ENCODE results near the gene SDHAF2.
"Not testable (repeated sequence)": the region's sequence is repeated elsewhere in the genome, so short reads cannot be mapped to it uniquely, and the experiment has no call there.

The SDHAF2 gene

GRCh38 chr11:61429691-61430582 lies at the start of gene SDHAF2, which contains the start of gene CPSF7:
SDHAF2 (plus strand) TSS chr11:61430124; CDS start chr11:61430147, 23 bp downstream.
CPSF7 (minus strand) TSS chr11:61429975; CDS start chr11:61429235, 740 bp downstream.
- DNase-seq (ENCODE audit: low read depth in 1 of 2, low spot score in 1 of 2): peak; percentile 94 to 99

GRCh38 chr11:61380884-61381283 lies 49.0 kb upstream of the SDHAF2 start:
- no peak for DNase-seq (ENCODE audit: low read depth in 1 of 2, low spot score in 1 of 2)

- DNase-seq (ENCODE audit: low read depth in 1 of 2, low spot score in 1 of 2): not testable (repeated sequence)
Observed at GRCh38 chr11:61383859-61384258, 46.1 kb upstream of the SDHAF2 start.

- no peak for DNase-seq (ENCODE audit: low read depth in 1 of 2, low spot score in 1 of 2)
Observed at GRCh38 chr11:61384271-61385242, 45.4 kb upstream of the SDHAF2 start.

- DNase-seq (ENCODE audit: low read depth in 1 of 2, low spot score in 1 of 2): no peak
Observed at GRCh38 chr11:61390161-61390560, 39.8 kb upstream of the SDHAF2 start.

- no peak for DNase-seq (ENCODE audit: low read depth in 1 of 2, low spot score in 1 of 2)
Observed at GRCh38 chr11:61392981-61393595, 36.8 kb upstream of the SDHAF2 start.

GRCh38 chr11:61401173-61401572 lies 28.8 kb upstream of the SDHAF2 start:
- DNase-seq (ENCODE audit: low read depth in 1 of 2, low spot score in 1 of 2): no peak

- DNase-seq (ENCODE audit: low read depth in 1 of 2, low spot score in 1 of 2): no peak
Observed at GRCh38 chr11:61401573-61401972, 28.4 kb upstream of the SDHAF2 start.

GRCh38 chr11:61403658-61404057 lies 26.3 kb upstream of the SDHAF2 start:
- no peak for DNase-seq (ENCODE audit: low read depth in 1 of 2, low spot score in 1 of 2)

- DNase-seq (ENCODE audit: low read depth in 1 of 2, low spot score in 1 of 2): no peak
Observed at GRCh38 chr11:61404103-61404502, 25.8 kb upstream of the SDHAF2 start.

- no peak for DNase-seq (ENCODE audit: low read depth in 1 of 2, low spot score in 1 of 2)
Observed at GRCh38 chr11:61404641-61405040, 25.3 kb upstream of the SDHAF2 start.

- DNase-seq (ENCODE audit: low read depth in 1 of 2, low spot score in 1 of 2): no peak
Observed at GRCh38 chr11:61406067-61406466, 23.9 kb upstream of the SDHAF2 start.

GRCh38 chr11:61406991-61407728 lies 22.8 kb upstream of the SDHAF2 start:
- DNase-seq (ENCODE audit: low read depth in 1 of 2, low spot score in 1 of 2): no peak

- no peak for DNase-seq (ENCODE audit: low read depth in 1 of 2, low spot score in 1 of 2)
Observed at GRCh38 chr11:61411589-61411988, 18.3 kb upstream of the SDHAF2 start.

- DNase-seq (ENCODE audit: low read depth in 1 of 2, low spot score in 1 of 2): no peak
Observed at GRCh38 chr11:61413496-61413895, 16.4 kb upstream of the SDHAF2 start.

GRCh38 chr11:61414547-61414946 lies 15.4 kb upstream of the SDHAF2 start:
- DNase-seq (ENCODE audit: low read depth in 1 of 2, low spot score in 1 of 2): no peak

- no peak for DNase-seq (ENCODE audit: low read depth in 1 of 2, low spot score in 1 of 2)
Observed at GRCh38 chr11:61415381-61415780, 14.5 kb upstream of the SDHAF2 start.

- DNase-seq (ENCODE audit: low read depth in 1 of 2, low spot score in 1 of 2): no peak
Observed at GRCh38 chr11:61416941-61417340, 13.0 kb upstream of the SDHAF2 start.

GRCh38 chr11:61417670-61418069 lies 12.3 kb upstream of the SDHAF2 start:
- no peak for DNase-seq (ENCODE audit: low read depth in 1 of 2, low spot score in 1 of 2)

GRCh38 chr11:61418136-61418535 lies 11.8 kb upstream of the SDHAF2 start:
- DNase-seq (ENCODE audit: low read depth in 1 of 2, low spot score in 1 of 2): no peak

Measured in stimulated activated CD4-positive, alpha-beta T cell treated with anti-CD3 and anti-CD28 coated beads, Interleukin-15, amount 100 ng/mL, for 1 hour (primary cell).